HG02973 (cell line): ENCODE results near the gene COL9A2.
"Not testable (repeated sequence)": the region's sequence is repeated elsewhere in the genome, so short reads cannot be mapped to it uniquely, and the experiment has no call there.

Experiments
- ATAC-seq: cut with Tn5 transposase; IDR thresholded peaks from one replicate; pipeline ENCODE4 v1.9.1; 2021; ENCODE audit warnings: moderate library complexity; ENCODE audit not compliant: unreplicated experiment

The COL9A2 gene

DNA sequence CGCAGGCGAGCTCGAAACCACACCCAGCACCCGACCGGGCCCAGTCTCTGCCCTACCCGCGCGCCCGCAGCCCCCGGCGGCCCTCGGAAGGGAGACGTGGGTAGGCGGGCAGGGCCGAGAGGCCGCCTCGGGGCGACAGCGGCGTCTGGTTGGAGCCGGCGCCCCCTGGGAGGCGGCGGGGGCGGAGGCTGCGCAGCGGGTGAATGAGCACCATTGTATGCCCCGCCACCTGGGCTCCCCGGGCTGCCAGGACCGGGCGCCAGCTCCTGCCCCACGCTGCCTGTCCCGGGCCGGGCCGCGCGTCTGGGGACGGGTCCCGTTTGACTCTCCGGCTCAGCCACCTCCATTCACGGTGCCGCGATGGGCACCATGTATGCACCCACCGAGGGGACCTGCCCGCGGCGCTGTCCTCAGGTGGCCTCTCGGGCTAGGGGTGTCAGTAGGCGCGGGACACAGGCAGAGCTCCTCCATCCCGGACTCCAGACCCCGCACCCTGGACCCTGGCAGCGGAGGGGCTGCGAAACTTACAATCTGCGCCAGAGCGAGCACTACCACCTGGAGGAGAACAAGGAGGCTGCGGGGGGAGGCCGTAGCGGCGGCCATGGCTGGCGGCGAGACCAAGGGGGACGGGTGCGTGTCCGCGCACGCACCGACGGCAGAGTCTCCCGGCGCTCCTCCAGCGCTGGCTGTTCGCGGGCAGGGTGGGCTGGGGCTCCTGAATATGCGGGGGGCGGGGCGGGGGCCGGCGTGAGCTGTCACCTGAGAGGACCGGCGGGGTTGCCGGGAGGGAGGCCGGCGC, at the start of gene COL9A2:
TSS of gene COL9A2 (minus strand) at position 692 of the 799 bp plus-strand sequence. CDS start at position 603, 89 bp downstream.
- ATAC-seq: no peak

DNA sequence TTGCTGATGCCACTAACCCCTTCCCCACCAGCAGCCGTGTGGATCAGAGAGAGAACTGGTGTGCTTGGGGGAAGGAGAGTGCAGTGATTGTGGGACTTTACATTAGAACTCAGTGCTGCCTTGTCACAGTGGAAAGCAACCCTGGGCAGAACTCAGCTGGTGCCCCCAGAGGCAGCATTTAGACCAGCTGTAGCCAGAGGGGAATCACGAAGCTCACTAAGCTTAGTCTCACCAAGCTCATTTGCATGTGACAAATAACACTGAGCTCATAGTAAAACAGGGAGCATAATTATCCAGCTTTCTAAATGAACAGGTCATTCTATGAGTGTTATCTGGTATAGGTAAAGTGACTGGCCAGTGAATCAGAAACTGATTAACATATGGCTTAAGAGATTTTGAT, 46.6 kb upstream of the COL9A2 start:
- ATAC-seq: peak; percentile 96

DNA sequence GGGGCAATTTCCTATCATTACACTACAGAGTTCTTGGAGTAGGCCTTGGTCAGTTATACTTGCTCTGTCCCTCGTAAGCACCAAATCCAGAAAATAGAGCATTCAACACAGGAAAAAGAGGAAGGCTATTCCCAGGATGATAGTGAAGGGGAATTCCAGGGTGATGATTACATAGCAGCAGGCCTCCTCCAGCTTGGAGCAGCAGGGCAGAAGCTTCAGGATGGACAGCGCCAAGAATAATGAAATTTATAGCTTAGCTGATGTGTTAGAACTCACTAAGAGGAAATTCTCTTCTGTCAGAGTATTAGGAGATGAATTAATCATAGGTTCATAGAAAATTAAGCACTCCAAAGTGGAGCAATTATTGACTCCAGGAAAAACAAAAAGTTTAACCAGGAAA, 45.6 kb upstream of the COL9A2 start:
- ATAC-seq: no peak

DNA sequence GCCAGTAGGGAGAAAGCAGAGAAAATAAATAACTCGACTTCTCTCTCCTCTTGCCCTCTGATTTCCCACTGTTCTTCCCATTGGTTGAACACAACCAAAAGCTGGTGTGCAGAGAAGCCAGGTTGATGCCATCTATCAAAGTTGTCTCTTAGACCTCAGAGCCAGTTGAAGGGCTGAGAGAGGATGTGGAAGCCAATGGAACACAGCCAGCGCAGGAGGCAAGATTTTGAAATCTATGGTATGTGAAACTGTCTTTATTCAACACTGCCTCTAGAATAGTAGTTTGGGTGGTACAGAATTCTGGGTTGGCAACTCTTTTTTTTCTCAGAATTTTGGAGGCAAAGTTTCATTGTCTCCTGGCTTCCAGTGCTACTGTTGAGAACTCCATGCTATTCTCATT, 45.1 kb upstream of the COL9A2 start:
- no peak for ATAC-seq

DNA sequence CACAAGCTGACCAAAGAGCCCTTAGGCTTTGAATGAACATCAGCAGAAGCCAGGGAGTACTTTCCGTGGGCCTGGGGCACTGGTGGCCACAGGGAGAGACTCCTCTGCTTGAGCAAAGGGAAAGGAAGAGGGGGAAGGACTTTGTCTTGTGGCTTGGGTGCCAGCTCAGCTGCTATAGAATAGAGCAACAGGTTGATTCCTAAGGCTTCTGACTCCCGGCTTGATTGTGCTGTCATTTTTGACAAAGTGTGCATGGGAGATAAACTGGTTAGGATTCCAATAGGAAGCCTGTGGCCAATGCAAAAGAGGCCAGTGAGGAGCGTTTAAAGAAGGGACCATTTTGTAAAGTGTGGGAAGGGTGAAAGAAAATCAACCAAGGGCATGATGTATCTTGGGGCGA, 44.6 kb upstream of the COL9A2 start:
- no peak for ATAC-seq

DNA sequence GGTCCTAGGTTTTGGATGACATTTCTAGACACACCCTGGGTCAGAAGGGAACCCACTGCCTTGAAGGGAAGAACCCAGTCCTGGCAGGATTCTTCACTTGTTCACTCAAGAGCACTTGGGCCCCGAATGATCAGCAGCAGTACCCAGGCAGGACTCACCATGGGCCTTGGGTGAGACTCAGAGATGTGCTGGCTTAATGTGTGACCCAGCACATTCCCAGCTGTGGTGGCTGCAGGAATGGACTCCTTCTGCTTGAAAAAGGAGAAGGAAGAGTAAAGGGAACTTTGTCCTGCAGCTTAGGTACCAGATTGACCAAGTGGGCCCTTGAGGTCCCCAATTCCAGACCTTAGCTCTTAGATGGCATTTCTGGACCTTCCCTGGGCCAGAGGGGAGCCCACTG, 44.1 kb upstream of the COL9A2 start:
- no peak for ATAC-seq

DNA sequence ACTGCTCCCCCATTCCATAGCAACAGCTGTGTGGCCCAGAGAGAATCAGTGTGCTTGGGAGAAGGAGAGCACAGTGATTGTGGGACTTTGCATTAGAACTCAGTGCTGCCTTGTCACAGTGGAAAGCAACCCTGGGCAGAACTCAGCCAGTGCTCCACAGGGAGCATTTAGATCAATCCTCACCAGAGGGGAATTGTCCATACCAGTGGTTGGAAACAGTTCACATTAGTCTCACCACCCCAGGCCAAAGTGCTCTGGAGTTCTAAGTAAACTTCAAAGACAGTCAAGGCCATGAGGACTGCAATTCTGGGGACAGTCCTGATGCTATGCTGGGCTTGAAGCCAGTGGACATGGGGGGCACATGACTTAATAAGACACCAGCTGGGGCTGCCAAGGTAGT, 43.5 kb upstream of the COL9A2 start:
- ATAC-seq: no peak

DNA sequence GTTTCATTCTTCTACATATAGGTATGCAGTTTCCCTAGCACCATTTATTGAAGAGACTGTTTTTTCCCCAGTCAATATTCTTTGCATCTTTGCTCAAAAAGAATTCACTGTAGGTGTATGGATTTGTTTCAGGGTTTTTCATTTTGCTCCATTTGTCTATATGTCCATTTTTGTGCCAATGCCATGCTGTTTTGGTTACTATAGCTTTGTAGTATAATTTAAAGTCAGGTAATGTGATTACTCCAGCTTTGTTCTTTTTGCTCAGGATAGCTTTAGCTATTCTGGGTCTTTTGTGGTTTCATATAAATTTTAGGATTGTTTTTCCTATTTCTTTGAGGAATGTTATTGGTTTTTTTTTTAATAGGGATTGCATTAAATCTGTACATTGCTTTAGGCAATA, 40.5 kb upstream of the COL9A2 start:
- no peak for ATAC-seq

DNA sequence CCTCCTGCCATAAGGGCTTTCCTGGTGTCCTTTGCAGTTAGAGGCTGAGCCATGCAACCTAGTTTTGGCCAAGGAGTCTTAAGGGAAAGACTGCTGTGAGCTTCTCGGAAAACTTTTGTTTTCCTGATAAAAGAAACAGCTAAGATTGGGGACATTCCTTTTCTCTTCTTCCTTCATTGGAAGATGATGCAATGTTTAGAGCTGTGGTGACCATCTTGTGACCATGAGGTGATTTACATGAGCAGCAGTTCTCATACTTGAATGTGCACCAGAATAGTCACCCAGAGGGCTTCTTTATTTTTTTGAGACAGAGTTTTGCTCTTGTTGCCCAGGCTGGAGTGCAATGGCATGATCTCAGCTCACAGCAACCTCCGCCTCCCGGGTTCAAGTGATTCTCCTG, 36.0 kb upstream of the COL9A2 start:
- no peak for ATAC-seq

DNA sequence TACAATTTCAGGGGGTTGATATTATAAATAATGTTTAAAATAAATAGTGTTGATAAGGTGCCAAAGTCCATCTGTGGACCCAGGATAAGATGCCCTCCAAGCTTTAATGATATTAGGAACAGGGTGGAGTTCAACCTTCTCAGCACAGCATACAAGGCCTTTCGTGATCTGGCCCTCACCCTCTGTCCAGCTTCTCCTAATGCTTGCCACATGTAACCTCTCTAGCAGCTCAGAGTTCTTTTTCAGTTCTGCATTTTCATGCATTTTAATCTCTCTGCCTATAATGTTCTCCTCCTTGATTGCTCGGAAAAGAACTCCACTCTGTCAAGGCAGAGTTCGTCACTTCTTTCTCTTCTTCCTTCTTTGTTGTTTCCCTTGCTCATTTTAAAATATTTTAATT, 35.0 kb upstream of the COL9A2 start:
- no peak for ATAC-seq

DNA sequence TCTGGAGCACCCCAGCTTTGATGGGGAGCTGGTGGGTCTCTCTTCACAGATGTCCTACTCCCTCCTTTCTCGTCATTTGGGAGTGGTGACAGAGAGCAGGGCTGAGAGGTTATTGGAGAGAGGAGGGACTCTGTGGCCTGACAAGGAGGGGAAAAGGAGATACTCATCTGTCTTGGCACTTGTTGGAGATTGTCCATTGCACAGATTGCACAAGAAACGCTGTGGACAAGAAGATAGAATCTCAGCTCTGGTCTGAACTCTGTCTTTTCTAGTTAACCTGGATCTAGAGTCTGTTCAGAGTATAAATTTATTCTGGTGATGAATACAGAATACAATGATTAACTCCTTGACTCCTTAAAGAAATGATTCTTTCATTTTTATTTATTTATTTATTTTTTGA, 34.0 kb upstream of the COL9A2 start:
- ATAC-seq: no peak

DNA sequence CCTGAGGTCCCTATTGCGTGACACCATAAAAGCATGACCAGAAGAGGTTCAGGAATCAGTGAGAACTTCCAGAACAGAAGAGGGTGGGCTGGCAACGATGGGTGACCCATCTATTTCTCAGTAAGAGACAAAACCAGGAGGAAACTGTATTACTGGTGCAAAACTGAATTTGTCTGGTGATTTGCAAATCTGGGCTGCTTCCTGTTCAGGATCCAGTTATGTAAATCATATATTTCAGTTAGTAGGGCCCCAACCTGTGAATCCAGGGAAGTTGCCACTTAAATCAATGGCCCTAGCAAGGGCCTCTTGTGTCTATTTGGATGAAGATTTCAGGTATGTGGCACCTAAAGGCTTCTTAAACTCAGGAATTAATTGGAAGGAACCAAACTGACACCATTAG, 33.3 kb upstream of the COL9A2 start:
- no peak for ATAC-seq

DNA sequence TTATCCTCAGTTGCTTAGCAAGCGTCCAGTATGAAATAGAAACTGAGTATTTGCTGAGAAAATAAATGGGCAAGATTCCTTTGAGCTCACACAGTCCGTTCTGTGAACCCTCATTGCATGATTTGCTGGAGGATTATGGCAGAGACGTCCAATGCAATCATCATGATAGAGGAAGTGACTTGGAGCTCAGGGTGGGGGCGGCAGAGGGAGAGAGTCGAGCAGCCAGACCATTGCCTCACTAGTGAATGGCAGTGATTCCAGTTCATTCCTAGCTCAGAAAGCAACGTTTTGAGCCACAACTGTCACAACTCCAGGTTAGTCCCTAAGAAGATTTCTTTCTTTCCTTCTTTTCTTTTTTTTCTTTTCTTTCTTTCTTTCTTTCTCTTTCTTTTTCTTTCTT, 27.5 kb upstream of the COL9A2 start:
- no peak for ATAC-seq

DNA sequence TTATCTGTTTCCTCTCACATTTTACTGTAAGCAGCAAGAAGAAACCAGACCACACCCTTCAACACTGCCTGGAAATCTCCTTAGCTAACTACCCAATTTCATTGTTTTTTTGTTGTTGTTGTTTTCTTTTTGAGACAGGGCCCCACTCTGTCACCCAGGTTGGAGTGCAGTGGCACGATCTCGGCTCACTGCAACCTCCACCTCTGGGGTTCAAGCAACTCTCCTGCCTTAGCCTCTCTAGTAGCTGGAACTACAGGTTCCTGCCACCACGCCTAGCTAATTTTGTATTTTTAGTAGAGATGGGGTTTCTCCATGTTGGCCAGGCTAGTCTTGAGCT, 25.3 kb upstream of the COL9A2 start:
- ATAC-seq: not testable (repeated sequence)

DNA sequence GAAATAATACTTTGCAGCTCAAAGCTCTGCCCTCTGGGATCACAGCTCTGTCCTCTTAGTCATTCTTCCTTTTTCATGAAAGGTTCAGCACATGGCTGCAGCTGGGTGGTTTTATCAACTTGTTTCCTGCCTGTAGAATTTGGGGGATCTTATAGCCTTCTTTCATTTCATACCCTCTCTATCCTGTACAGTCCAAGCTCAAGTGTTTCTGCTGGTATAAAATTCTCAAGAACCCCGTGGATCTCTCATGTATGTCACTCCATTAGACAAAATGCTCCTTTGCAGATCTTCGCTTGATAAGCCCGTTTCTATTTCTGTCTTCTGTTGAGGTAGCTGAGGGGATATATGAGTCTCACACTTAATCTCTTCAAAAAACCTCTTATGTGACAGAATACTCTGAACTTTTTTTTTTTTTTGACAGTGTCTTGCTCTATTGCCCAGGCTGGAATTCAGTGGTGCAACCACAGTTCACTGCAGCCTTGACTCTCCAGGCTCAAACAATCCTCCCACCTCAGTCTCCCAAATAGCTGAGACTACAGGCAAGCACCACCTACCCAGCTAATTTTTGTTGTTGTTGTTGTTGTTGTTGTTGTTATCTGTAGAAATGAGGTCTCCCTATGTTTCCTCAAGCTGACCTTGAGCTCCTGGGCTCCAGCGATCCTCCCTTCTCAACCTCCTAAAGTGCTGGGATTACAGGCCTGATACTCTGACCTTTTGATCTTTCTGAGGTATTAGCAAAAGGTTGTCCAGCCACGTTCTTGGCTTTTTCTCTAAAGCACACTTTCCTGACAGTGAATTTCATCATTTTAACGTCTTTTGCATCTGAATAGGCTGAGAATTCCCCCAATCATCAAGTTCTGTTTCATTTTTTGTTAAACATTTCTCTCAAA, 24.6 kb upstream of the COL9A2 start:
- no peak for ATAC-seq

DNA sequence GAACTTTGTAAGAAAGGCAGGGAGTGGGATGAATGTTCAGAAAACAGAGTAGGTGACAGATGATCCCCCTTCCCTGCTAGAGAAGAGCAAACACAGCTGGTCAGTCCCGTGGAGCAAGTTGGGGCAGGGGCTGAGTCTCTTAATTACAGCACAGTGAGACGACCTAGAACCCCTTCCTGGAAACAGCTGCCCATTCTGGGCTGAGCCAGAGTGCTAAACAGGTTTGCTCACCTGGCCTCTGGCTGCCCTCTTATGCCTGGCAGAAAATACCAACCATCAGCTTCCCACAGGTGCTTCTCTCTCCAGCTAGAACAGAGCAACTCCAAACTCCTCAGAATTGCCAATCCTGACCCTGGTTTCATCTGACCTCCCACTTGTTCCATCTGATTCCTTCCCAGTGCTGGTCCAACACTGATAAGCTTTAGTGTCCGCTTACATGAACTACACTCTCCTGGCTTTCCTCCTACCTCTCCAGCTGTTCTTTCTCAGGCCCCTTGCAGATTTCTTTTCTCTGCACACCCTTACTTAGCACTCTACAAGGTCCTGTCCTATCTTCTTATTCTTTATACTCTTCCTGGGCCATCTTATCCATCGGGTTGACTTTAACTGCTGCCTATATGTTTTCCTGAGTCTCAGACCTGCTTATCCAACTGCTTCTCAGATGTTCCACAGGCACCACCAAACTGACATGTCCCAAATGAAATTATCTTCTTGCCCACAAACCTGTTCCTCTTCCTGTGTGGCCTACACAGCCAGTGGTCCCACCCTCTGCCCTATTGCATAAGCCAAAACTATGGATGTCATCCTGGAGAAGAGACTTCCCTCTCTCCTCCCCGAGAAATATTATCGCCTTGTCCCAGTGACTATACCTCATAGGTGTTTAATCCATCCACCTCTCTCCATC, 22.6 kb upstream of the COL9A2 start:
- no peak for ATAC-seq

DNA sequence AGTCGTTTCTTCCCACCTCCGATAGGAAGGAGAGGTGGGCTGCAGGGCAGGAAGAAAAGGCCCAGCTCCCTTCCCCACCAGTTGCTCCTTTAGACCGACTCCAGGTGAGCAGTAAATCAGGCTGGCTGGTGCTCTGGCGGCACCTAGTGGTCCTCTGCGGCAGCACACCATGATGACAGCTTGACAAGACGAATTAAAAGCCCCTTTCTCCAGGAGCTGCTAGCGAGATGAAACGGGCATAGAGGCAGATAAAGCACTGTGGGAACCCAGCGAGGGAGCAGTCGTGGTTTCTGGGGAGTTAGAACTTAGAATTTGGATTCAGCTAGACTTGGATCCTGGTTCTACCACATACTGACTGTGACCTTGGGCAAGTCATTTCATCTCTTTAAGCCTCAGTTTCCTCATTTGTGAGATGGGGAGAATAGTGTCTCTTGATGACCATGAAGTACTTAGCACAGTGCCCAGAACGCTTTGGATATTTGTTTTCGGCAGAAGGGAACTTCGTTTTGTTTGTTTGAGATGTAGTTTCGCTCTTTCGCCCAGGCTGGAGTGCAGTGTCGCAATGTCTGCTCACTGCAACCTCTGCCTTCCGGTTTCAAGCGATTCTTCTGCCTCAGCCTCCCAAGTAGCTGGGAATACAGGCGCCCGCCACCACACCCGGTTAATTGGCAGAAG, 21.8 kb upstream of the COL9A2 start:
- ATAC-seq: no peak

DNA sequence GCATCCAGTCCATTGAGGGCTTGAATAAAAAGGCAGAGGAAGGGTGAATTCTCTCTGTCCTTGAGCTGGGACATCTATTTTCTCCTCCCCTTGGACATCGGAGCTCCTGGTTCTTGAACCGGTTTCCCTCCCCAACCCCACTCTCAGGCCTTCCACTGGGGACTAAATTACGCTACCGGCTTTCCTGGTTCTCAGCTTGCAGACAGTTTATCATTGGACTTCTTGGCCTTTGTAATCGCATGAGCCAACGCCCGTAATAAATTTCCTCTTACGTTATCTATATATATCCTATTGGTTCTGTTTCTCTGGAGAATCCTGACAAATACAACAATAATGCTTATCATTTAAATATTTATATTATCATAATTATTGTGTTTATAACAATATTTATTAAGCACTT, 20.4 kb upstream of the COL9A2 start:
- ATAC-seq: no peak

DNA sequence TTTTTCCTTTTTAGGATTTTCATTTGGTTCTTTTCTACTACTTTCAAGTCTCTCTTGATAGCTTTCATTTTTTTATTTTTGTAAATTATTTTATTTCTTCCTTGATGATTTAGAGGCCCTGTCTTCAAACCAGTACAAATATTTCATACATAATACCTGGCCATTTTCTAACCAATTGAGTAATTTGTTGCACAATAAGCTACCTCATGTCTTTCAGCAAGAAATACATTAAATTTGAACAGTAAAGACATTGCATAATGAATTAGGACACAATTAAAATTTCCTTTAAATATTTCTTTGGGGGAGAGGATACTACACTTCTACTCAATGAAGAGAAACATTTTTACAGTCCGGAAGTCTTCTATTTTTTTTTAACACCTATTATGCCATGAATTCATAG, 15.6 kb upstream of the COL9A2 start:
- no peak for ATAC-seq

DNA sequence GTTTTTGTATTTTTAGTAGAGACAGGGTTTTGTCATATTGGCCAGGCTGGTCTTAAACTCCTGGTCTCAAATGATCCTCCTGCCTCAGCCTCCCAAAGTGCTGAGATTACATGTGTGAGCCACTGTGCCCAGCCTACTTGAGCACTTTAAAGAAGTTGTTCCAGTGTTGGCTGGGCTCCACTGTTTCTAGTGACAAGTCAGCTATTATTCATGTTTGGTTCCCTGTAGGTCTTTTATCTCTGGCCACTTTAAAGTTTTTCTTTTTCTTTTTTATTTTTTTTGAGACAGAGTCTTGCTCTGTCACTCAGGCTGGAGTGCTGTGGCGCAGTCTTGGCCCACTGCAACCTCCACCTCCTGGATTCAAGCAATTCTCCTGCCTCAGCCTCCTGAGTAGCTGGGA, 14.3 kb upstream of the COL9A2 start:
- not testable (repeated sequence) for ATAC-seq
